ENCODE results near the gene PAQR9.

The PAQR9 gene

DNA sequence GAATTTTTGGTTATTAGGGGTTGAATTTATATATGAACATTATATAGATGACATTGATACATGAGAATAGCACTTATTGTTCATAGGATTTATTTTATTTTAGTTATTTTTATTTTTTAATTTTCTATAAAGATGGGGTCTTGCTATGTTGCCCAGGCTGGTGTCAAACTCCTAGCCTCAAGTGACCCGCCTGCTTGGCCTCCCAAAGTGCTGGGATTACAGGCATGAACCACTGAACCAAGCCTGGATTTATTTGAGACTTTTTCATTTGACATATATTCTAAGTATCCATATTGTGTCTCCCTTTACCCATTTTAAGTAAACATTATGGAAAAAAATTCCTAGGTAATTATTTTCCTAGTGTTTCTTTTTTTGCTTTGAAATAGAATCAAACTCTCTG lies 12.5 kb downstream of the PAQR9 start:
- H3K4me3 ChIP-seq (ENCODE audit: low read length), result no peak overlapping the region
- TF ChIP-seq ZNF274 (IDR thresholded peaks at IDR 0.05; ENCODE audit: low read depth, low read length), result no peak

- H3K4me3 ChIP-seq (ENCODE audit: low read length), result no peak overlapping the region
- no peak for TF ChIP-seq ZNF274 (IDR thresholded peaks at IDR 0.05; ENCODE audit: low read depth, low read length)
Observed at GRCh38 chr3:142947799-142948575, 15.5 kb downstream of the PAQR9 start.

DNA sequence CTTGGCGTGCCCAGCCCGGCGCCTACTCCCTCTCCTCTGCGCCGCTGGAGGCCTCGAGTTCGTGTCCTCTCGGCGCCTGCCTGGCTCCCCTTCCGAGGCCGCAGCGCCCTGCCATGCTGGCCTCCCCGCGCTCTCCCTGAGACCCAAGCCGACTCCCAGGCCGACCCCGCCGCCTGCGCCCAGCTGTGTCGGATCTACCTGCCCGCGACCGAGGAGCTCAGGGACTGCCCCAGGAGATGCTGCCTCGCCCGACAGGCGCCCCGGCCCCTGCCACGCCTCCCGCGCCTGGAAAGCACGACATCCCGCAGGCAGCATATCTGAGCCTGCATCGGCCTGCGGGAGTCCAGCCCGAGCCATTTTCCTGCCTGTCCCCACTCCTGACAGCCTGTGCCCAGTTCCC lies 16.1 kb downstream of the PAQR9 start:
- no peak for TF ChIP-seq ZNF274 (IDR thresholded peaks at IDR 0.05; ENCODE audit: low read depth, low read length)
- no peak overlapping the region for H3K4me3 ChIP-seq (ENCODE audit: low read length)

DNA sequence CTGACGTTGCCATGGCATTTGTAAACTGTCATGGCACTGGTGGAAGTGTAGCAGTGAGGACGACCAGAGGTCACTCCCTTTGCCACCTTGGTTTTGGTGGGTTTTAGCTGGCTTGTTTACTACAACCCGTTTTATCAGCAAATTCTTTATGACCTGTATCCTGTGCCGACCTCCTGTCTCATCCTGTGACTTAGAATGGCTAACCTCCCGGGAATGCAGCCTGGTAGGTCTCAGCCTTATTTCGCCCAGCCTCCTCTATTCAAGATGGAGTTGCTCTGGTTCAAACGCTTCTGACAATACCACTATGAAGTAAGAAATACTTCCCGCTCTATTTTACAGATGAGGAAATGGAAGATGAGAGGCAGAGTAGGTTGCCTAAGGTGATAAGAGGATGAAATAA lies 16.6 kb downstream of the PAQR9 start:
- H3K4me3 ChIP-seq (ENCODE audit: low read length), result no peak overlapping the region
- TF ChIP-seq ZNF274 (IDR thresholded peaks at IDR 0.05; ENCODE audit: low read depth, low read length), result no peak

- no peak for TF ChIP-seq ZNF274 (IDR thresholded peaks at IDR 0.05; ENCODE audit: low read depth, low read length)
Observed at GRCh38 chr3:142945023-142945422, 18.5 kb downstream of the PAQR9 start.

DNA sequence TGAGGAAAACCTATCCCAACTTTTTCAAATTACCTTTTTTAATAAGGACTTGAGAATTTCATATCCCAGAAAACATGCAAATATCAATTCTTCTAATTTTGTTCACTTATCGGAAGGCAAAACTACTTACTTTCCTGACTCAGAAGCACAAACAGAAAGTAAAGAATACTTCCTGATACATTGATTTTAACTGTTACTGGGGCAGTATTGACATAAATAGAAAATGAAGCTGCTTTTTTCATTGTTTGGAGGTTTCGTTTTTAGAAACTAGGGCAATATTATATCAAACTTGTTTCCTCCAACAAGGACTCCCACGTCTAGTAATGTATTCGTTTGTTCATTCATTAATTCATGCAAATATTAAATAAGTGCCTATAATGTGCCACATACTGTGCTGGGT lies 19.1 kb downstream of the PAQR9 start:
- TF ChIP-seq ZNF274 (IDR thresholded peaks at IDR 0.05; ENCODE audit: low read depth, low read length), result no peak
- H3K4me3 ChIP-seq (ENCODE audit: low read length), result no peak overlapping the region

More at GRCh38 chr3:142945023-142945422, 18.5 kb downstream of the PAQR9 start:
- no peak overlapping the region for H3K4me3 ChIP-seq (ENCODE audit: low read length)

GRCh38 chr3:142943870-142944269 lies 19.6 kb downstream of the PAQR9 start:
- no peak for TF ChIP-seq ZNF274 (IDR thresholded peaks at IDR 0.05; ENCODE audit: low read depth, low read length)
- H3K4me3 ChIP-seq (ENCODE audit: low read length), result no peak overlapping the region

- no peak overlapping the region for H3K4me3 ChIP-seq (ENCODE audit: low read length)
- TF ChIP-seq ZNF274 (IDR thresholded peaks at IDR 0.05; ENCODE audit: low read depth, low read length), result no peak
Observed at GRCh38 chr3:142943349-142943748, 20.1 kb downstream of the PAQR9 start.

GRCh38 chr3:142941373-142942123 lies 21.9 kb downstream of the PAQR9 start:
- H3K4me3 ChIP-seq (ENCODE audit: low read length), result no peak overlapping the region
- no peak for TF ChIP-seq ZNF274 (IDR thresholded peaks at IDR 0.05; ENCODE audit: low read depth, low read length)

- no peak for TF ChIP-seq ZNF274 (IDR thresholded peaks at IDR 0.05; ENCODE audit: low read depth, low read length)
- no peak overlapping the region for H3K4me3 ChIP-seq (ENCODE audit: low read length)
Observed at GRCh38 chr3:142940472-142940871, 23.0 kb downstream of the PAQR9 start.

- no peak for TF ChIP-seq ZNF274 (IDR thresholded peaks at IDR 0.05; ENCODE audit: low read depth, low read length)
- no peak overlapping the region for H3K4me3 ChIP-seq (ENCODE audit: low read length)
Observed at GRCh38 chr3:142940000-142940399, 23.5 kb downstream of the PAQR9 start.

DNA sequence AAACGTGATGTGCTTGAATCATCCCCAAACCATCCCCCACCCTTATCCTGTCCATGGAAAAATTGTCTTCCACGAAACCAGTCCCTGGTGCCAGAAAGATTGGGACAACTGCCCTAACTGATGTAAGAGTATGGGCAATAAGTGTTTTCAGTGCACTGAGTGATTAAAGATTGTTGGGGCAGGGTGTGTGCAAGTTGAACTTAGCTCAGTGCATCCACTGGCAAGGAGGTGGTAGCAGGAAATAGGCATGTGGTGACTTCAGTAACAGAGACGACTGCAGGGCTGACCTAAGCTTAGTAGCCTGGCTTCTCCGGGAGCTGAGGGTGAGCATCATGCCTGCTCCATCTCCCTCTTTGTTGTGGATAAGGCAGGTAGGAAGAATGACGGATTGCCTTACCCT lies 27.5 kb downstream of the PAQR9 start:
- TF ChIP-seq ZNF274 (IDR thresholded peaks at IDR 0.05; ENCODE audit: low read depth, low read length), result no peak
- H3K4me3 ChIP-seq (ENCODE audit: low read length), result no peak overlapping the region

DNA sequence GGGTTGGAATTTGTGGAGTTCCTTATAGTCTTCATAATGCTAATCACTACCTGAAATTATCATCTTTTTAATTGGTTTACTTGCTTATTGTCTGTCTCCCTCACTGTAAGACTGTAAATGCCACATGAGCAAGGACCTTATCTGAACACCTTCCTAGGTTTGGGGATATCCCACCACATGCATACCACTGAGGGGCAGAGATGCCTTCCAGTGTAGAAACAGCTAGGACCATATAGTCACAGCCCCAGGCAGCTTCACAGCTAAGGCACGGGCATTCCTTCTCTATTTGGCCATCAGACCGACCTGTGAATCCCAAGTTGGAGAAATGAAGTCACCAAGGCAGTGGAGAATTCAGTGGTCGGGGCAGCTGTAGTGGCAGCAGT lies 28.6 kb downstream of the PAQR9 start:
- no peak overlapping the region for H3K4me3 ChIP-seq (ENCODE audit: low read length)
- TF ChIP-seq ZNF274 (IDR thresholded peaks at IDR 0.05; ENCODE audit: low read depth, low read length), result no peak

DNA sequence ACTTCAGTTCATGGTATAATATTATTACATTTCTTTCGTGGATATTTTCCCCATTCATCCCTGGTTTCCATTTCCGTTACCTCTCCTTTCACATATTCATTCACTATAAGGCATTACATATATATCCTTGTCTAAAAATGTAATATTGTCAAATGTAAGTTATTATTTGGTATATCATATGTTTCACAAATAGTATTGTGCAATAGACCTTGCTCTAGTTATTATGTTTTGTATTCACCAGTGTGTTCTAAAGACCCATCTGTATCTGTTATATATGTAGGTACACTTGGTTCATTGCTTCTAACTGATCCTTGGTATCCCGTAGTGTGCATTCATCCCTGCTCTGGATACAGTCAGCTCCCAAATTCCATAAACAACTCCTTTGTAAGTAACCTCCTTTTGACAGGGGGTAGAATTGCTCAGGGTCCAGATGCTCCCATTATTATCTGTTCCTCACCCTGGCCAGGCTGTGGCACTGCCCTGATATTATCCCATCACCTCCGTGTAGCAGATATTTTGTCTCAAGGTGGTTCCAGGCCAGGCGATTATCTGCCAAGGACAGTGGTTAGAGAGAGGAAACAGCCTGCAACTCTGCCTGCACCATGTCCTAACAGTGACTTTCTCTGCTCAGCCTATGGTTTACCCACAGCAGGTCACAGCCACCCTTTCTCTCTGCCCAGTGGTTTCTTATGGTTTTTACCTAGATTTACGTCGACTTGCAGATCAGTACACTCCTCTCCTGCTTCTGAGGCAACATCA lies 29.2 kb downstream of the PAQR9 start:
- TF ChIP-seq ZNF274 (IDR thresholded peaks at IDR 0.05; ENCODE audit: low read depth, low read length), result no peak
- H3K4me3 ChIP-seq (ENCODE audit: low read length), result no peak overlapping the region

DNA sequence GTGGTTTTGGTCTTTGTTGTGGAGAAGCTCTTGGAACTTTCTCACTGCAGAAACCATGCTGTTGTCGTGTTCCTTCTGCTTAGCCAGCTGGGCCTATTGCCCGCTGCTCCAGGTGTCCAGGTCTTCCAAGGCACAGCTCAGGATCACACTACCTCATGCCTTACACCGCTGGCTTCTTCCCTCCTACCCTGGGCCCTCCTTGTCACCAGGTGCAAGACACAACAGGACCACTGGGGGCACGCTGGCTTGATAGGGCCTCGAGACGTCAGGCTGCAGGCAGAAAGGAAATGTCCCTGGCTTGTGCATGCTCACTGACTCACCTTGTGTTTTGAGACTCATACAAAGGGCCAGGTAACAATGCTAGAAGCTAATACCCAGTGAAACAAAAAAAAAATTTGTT lies 32.3 kb downstream of the PAQR9 start:
- TF ChIP-seq ZNF274 (IDR thresholded peaks at IDR 0.05; ENCODE audit: low read depth, low read length), result no peak
- H3K4me3 ChIP-seq (ENCODE audit: low read length), result no peak overlapping the region

Measured in GM08714 (cell line).